ENCODE data around the gene ITPA.

Gene ITPA

GRCh38 chr20:3244613-3245012 is 35.3 kb downstream of the ITPA start:
- DNase-seq (ENCODE audit: low spot score): no peak

- DNase-seq (ENCODE audit: low spot score): no peak
Measured at GRCh38 chr20:3245156-3245555, 35.9 kb downstream of the ITPA start.

GRCh38 chr20:3245711-3246110 is 36.4 kb downstream of the ITPA start:
- DNase-seq (ENCODE audit: low spot score): no peak

GRCh38 chr20:3246682-3247081 is 37.4 kb downstream of the ITPA start:
- no peak for DNase-seq (ENCODE audit: low spot score)

GRCh38 chr20:3247638-3248037 is 38.3 kb downstream of the ITPA start:
- DNase-seq (ENCODE audit: low spot score): no peak

GRCh38 chr20:3248167-3248992 is 39.1 kb downstream of the ITPA start:
- peak; percentile 23 for DNase-seq (ENCODE audit: low spot score)

GRCh38 chr20:3248993-3249347 is 39.7 kb downstream of the ITPA start:
- no peak for DNase-seq (ENCODE audit: low spot score)

- DNase-seq (ENCODE audit: low spot score): no peak
Measured at GRCh38 chr20:3250091-3250504, 40.8 kb downstream of the ITPA start.

GRCh38 chr20:3251806-3252205 is 42.5 kb downstream of the ITPA start:
- DNase-seq (ENCODE audit: low spot score): no peak

- DNase-seq (ENCODE audit: low spot score): no peak
Measured at GRCh38 chr20:3255728-3256127, 46.4 kb downstream of the ITPA start.

- no peak for DNase-seq (ENCODE audit: low spot score)
Measured at GRCh38 chr20:3258429-3258828, 49.1 kb downstream of the ITPA start.

- DNase-seq (ENCODE audit: low spot score): no peak
Measured at GRCh38 chr20:3262566-3262965, 53.3 kb downstream of the ITPA start.

GRCh38 chr20:3270051-3270450 is 60.8 kb downstream of the ITPA start:
- DNase-seq (ENCODE audit: low spot score): no peak

- DNase-seq (ENCODE audit: low spot score): no peak
Measured at GRCh38 chr20:3273371-3273770, 64.1 kb downstream of the ITPA start.

Measured in germinal center (tissue), 1 donor.